CD4-positive, alpha-beta T cell treated with Interleukin-6 for 4 hours (primary cell): ENCODE results near the gene IL36G.

Source experiments
- DNase-seq: peaks from one replicate; pipeline ENCODE4 v3.0.0-alpha.2; 2020; ENCODE audit warnings: mixed read lengths

IL36G gene

GRCh38 chr2:113024764-113025163 lies 47.0 kb downstream of the IL36G start:
- DNase-seq: no peak

GRCh38 chr2:113025737-113026136 lies 47.9 kb downstream of the IL36G start:
- no peak for DNase-seq

GRCh38 chr2:113027691-113028090 lies 49.9 kb downstream of the IL36G start:
- DNase-seq: no peak

GRCh38 chr2:113028112-113028511 lies 50.3 kb downstream of the IL36G start:
- DNase-seq: no peak

GRCh38 chr2:113032737-113033136 lies 54.9 kb downstream of the IL36G start:
- DNase-seq: no peak

GRCh38 chr2:113034016-113034415 lies 56.2 kb downstream of the IL36G start:
- DNase-seq: no peak
